DND-41 (cell line): Measurements from ENCODE around the gene ARID3C.
A peak's percentile ranks its signal among the peaks of the same experiment; 100 is the strongest.

Source experiments
- CTCF ChIP-seq: IDR thresholded peaks from 2 replicates; pipeline ENCODE4 v1.5.1; 2012; ENCODE audit warnings: borderline replicate concordance, low read length, moderate library complexity, mild to moderate bottlenecking; ENCODE audit not compliant: poor library complexity, severe bottlenecking; ENCODE audit errors: extremely low read depth
- EZH2 ChIP-seq: IDR thresholded peaks from 3 replicates; pipeline ENCODE4 v1.6.1; 2012; ENCODE audit warnings: borderline replicate concordance, low read depth, mild to moderate bottlenecking, moderate library complexity, low read length, inconsistent platforms; ENCODE audit not compliant: severe bottlenecking

- peak; percentile 95 for TF ChIP-seq CTCF
- no peak for TF ChIP-seq EZH2
Measured at GRCh38 chr9:34603610-34604231, 25.1 kb downstream of the ARID3C start.
